Measurements from ENCODE around the gene CCSER2.

CCSER2 gene

DNA sequence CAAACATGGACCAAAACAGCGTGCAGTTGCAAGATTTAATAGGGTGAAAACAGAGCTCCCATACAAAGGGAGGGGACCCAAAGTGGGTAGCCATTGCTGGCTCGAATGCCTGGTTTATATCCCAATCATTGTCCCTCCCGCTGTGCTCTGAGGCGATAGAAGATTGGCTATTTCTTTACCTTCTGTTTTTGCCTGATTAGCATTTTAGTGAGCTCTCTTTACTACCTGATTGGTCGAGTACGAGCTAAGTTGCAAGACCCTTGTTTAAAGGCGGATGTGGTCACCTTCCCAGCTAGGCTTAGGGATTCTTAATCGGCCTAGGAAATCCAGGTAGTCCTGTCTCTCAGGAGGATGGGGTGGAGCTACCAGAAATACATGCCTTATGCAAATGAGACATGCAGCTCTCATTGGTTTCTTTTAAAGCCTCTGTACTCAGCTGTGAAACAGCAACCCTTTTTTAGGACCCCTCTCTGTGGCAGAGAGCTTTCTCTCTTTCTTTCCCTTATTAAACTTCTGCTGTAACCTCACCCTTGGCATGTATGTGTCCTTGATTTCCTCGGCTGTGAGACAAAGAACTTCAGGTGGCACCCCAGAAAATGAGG, 202.4 kb downstream of the CCSER2 start:
- H3K4me3 ChIP-seq (ENCODE audit: low read depth, low read length): no peak overlapping the region
- H3K27me3 ChIP-seq: no peaks in the 10 kb centered on the region
- H3K36me3 ChIP-seq: no peaks in the 10 kb centered on the region
- no peaks in the 10 kb centered on the region for H3K9me3 ChIP-seq
- TF ChIP-seq, protein P1, sequence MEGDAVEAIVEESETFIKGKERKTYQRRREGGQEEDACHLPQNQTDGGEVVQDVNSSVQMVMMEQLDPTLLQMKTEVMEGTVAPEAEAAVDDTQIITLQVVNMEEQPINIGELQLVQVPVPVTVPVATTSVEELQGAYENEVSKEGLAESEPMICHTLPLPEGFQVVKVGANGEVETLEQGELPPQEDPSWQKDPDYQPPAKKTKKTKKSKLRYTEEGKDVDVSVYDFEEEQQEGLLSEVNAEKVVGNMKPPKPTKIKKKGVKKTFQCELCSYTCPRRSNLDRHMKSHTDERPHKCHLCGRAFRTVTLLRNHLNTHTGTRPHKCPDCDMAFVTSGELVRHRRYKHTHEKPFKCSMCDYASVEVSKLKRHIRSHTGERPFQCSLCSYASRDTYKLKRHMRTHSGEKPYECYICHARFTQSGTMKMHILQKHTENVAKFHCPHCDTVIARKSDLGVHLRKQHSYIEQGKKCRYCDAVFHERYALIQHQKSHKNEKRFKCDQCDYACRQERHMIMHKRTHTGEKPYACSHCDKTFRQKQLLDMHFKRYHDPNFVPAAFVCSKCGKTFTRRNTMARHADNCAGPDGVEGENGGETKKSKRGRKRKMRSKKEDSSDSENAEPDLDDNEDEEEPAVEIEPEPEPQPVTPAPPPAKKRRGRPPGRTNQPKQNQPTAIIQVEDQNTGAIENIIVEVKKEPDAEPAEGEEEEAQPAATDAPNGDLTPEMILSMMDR (IDR thresholded peaks at IDR 0.05; ENCODE audit: low read depth, low read length): no peak
- H3K4me1 ChIP-seq: no peaks in the 10 kb centered on the region
- no peak for DNase-seq

DNA sequence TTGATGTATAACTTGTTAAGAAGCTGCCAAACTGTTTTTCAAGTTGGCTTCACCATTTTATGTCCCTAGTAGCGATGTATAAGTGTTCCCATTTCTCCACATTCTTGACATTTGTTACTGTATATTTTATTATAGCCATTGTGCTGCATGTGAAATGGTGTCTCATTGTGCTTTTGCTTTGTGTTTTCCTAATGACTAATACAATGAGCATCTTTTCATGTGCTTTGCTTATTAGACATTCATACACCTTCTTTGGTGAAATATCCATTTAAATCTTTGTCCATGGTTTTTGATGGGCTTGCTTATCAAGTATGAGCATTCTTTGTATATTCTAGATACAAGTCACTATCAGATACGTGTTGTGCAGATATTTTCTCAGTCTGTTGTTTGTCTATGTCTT, 203.0 kb downstream of the CCSER2 start:
- H3K36me3 ChIP-seq: no peaks in the 10 kb centered on the region
- no peaks in the 10 kb centered on the region for H3K27me3 ChIP-seq
- no peak overlapping the region for H3K4me3 ChIP-seq (ENCODE audit: low read depth, low read length)
- no peak for DNase-seq
- TF ChIP-seq, protein P1 (IDR thresholded peaks at IDR 0.05; ENCODE audit: low read depth, low read length): no peak
- no peaks in the 10 kb centered on the region for H3K4me1 ChIP-seq
- H3K9me3 ChIP-seq: no peaks in the 10 kb centered on the region

GRCh38 chr10:84534168-84534567, 205.8 kb downstream of the CCSER2 start:
- H3K36me3 ChIP-seq: no peaks in the 10 kb centered on the region
- no peak for DNase-seq
- H3K4me3 ChIP-seq (ENCODE audit: low read depth, low read length): no peak overlapping the region
- TF ChIP-seq, protein P1 (IDR thresholded peaks at IDR 0.05; ENCODE audit: low read depth, low read length): peak; percentile 48
- H3K4me1 ChIP-seq: no peaks in the 10 kb centered on the region
- H3K9me3 ChIP-seq: no peaks in the 10 kb centered on the region
- no peaks in the 10 kb centered on the region for H3K27me3 ChIP-seq

- H3K4me3 ChIP-seq (ENCODE audit: low read depth, low read length): no peak overlapping the region
- TF ChIP-seq, protein P1 (IDR thresholded peaks at IDR 0.05; ENCODE audit: low read depth, low read length): peak; percentile 66
- no peaks in the 10 kb centered on the region for H3K27me3 ChIP-seq
- 0 out of 2 replicates have a peak, but pooled peaks cover 2% of the 10 kb centered on the region for H3K4me1 ChIP-seq
- H3K9me3 ChIP-seq: no peaks in the 10 kb centered on the region
- DNase-seq: peak; percentile 49
- no peaks in the 10 kb centered on the region for H3K36me3 ChIP-seq
These were observed 209.1 kb downstream of the CCSER2 start for GRCh38 chr10:84537447-84537931.

GRCh38 chr10:84538036-84538435, 209.6 kb downstream of the CCSER2 start:
- H3K4me1 ChIP-seq: peaks cover 5% of the 10 kb centered on the region; the same call in 1 of the 2 replicates
- no peaks in the 10 kb centered on the region for H3K36me3 ChIP-seq
- no peak for DNase-seq
- no peaks in the 10 kb centered on the region for H3K9me3 ChIP-seq
- TF ChIP-seq, protein P1 (IDR thresholded peaks at IDR 0.05; ENCODE audit: low read depth, low read length): no peak
- no peak overlapping the region for H3K4me3 ChIP-seq (ENCODE audit: low read depth, low read length)
- no peaks in the 10 kb centered on the region for H3K27me3 ChIP-seq

- TF ChIP-seq, protein P1 (IDR thresholded peaks at IDR 0.05; ENCODE audit: low read depth, low read length): no peak
- no peaks in the 10 kb centered on the region for H3K9me3 ChIP-seq
- H3K36me3 ChIP-seq: no peaks in the 10 kb centered on the region
- DNase-seq: no peak
- no peak overlapping the region for H3K4me3 ChIP-seq (ENCODE audit: low read depth, low read length)
- no peaks in the 10 kb centered on the region for H3K27me3 ChIP-seq
- H3K4me1 ChIP-seq: peaks cover 5% of the 10 kb centered on the region
These were observed 210.8 kb downstream of the CCSER2 start for GRCh38 chr10:84539216-84539615.

Data from BE2C (cell line).